Measurements from ENCODE around the gene MAP9.

- TF ChIP-seq CTCF (IDR thresholded peaks at IDR 0.05; ENCODE audit: low read depth, low read length) (no peak), EZH2phosphoT487 (IDR thresholded peaks at IDR 0.05; ENCODE audit: low read depth) (no peak)
Observed at GRCh38 chr4:155402941-155403340, 26.2 kb upstream of the MAP9 start.
